GM23338 (cell line): Measurements from ENCODE around the gene PTPRN2. TPM values are rescaled to one million over a fixed set of nuclear protein-coding genes. Genes with fewer than 3 reads are reported as not detected.

Experiments used
- ATAC-seq: fragments of 200-7000 bp; cut with Tn5 transposase; 3 replicates; pipeline ENCODE4 v1.9.1; 2020
- DNase-seq: peaks from one replicate; pipeline ENCODE4 v3.0.0-alpha.2; 2015; ENCODE audit warnings: low spot score
- H2AFZ ChIP-seq: fragments of 200-600 bp; sonication (generic); 2 replicates; pipeline ENCODE4 v1.8.0; 2016; ENCODE audit warnings: antibody characterized with exemption, mild to moderate bottlenecking, moderate library complexity
- H3F3A ChIP-seq: fragments of 200-600 bp; sonication (generic); replicated peaks from 2 replicates; pipeline ENCODE4 v1.8.0; 2017; ENCODE audit warnings: antibody characterized with exemption, mixed run types, low read depth
- H3K27ac ChIP-seq: fragments of 200-600 bp; sonication (generic); 2 replicates; pipeline ENCODE4 v1.6.1; 2016; ENCODE audit warnings: low read depth
- H3K27me3 ChIP-seq: fragments of 200-600 bp; sonication (generic); 2 replicates; pipeline ENCODE4 v1.8.0; 2016; ENCODE audit warnings: mild to moderate bottlenecking, mixed run types, moderate library complexity; ENCODE audit not compliant: insufficient read depth
- H3K36me3 ChIP-seq: fragments of 200-600 bp; sonication (generic); 2 replicates; pipeline ENCODE4 v1.8.0; 2016; ENCODE audit warnings: mild to moderate bottlenecking; ENCODE audit not compliant: insufficient read depth
- H3K4me1 ChIP-seq: fragments of 200-600 bp; sonication (generic); 2 replicates; pipeline ENCODE4 v1.8.0; 2016; ENCODE audit warnings: mild to moderate bottlenecking, moderate library complexity; ENCODE audit not compliant: insufficient read depth
- H3K4me2 ChIP-seq: fragments of 200-600 bp; sonication (generic); 2 replicates; pipeline ENCODE4 v1.7.1; 2017; ENCODE audit warnings: mixed run types
- H3K4me3 ChIP-seq: fragments of 200-600 bp; sonication (generic); 2 replicates; pipeline ENCODE4 v1.6.1; 2016; ENCODE audit warnings: mixed run types
- H3K79me2 ChIP-seq: fragments of 200-600 bp; sonication (generic); replicated peaks from 2 replicates; pipeline ENCODE4 v1.8.0; 2017; ENCODE audit warnings: mild to moderate bottlenecking; ENCODE audit not compliant: insufficient read depth
- H3K9me2 ChIP-seq: fragments of 200-600 bp; sonication (generic); 2 replicates; pipeline ENCODE4 v1.8.0; 2017; ENCODE audit not compliant: insufficient read depth
- H4K20me1 ChIP-seq: fragments of 200-600 bp; sonication (generic); replicated peaks from 2 replicates; pipeline ENCODE4 v1.8.0; 2017; ENCODE audit warnings: mild to moderate bottlenecking; ENCODE audit not compliant: insufficient read depth
- H3K27ac Mint-ChIP-seq: 2 replicates; pipeline ENCODE4 v1.8.0; 2020; ENCODE audit warnings: inconsistent platforms, mild to moderate bottlenecking, moderate library complexity, mixed read lengths
- H3K27me3 Mint-ChIP-seq: 3 replicates; pipeline ENCODE4 v1.8.0; 2022; ENCODE audit warnings: low read depth, mild to moderate bottlenecking, moderate library complexity, mixed read lengths, inconsistent platforms; ENCODE audit not compliant: insufficient read depth, poor library complexity
- H3K36me3 Mint-ChIP-seq: 3 replicates; pipeline ENCODE4 v1.8.0; 2021; ENCODE audit warnings: low read depth, mild to moderate bottlenecking, inconsistent platforms, moderate library complexity, mixed read lengths
- H3K4me1 Mint-ChIP-seq: 3 replicates; pipeline ENCODE4 v1.8.0; 2020; ENCODE audit warnings: mild to moderate bottlenecking, inconsistent platforms, mixed read lengths
- H3K4me3 Mint-ChIP-seq: 3 replicates; pipeline ENCODE4 v1.8.0; 2021; ENCODE audit warnings: moderate library complexity, mild to moderate bottlenecking, inconsistent platforms, mixed read lengths
- H3K9me3 Mint-ChIP-seq: 3 replicates; pipeline ENCODE4 v1.8.0; 2020; ENCODE audit warnings: moderate library complexity, mild to moderate bottlenecking, inconsistent platforms, mixed read lengths
- CREB1 ChIP-seq: fragments of 250-450 bp; sonication (Bioruptor Pico); IDR thresholded peaks from 2 replicates; pipeline ENCODE4 v1.5.0; 2020; ENCODE audit warnings: low read depth, mild to moderate bottlenecking, moderate library complexity
- EZH2 ChIP-seq: fragments of 200-600 bp; sonication (generic); IDR thresholded peaks from one replicate; pipeline ENCODE4 v1.8.0; 2017; ENCODE audit warnings: antibody characterized with exemption, mild to moderate bottlenecking, low read depth; ENCODE audit not compliant: unreplicated experiment
- EZH2phosphoT487 ChIP-seq: fragments of 200-600 bp; sonication (generic); IDR thresholded peaks from one replicate; pipeline ENCODE4 v1.8.1; 2018; ENCODE audit warnings: antibody characterized with exemption; ENCODE audit not compliant: unreplicated experiment
- JUNB ChIP-seq: IDR thresholded peaks from one replicate; pipeline ENCODE4 v1.6.1; 2016; ENCODE audit warnings: antibody characterized with exemption; ENCODE audit not compliant: unreplicated experiment
- NANOG ChIP-seq: IDR thresholded peaks from 2 replicates; pipeline ENCODE4 v1.6.1; 2016; ENCODE audit warnings: antibody characterized with exemption, borderline replicate concordance
- POLR2AphosphoS5 ChIP-seq: IDR thresholded peaks from 2 replicates; pipeline ENCODE4 v1.6.1; 2016; ENCODE audit warnings: antibody characterized with exemption, low read depth
- STAT1 ChIP-seq: IDR thresholded peaks from one replicate; pipeline ENCODE4 v1.6.1; 2016; ENCODE audit warnings: antibody characterized with exemption; ENCODE audit not compliant: unreplicated experiment
- ZNF114 ChIP-seq: fragments of 250-450 bp; sonication (Bioruptor Pico); IDR thresholded peaks from 2 replicates; pipeline ENCODE4 v1.5.0; 2020; ENCODE audit warnings: mild to moderate bottlenecking, moderate library complexity
- ZNF331 ChIP-seq: fragments of 250-450 bp; sonication (Bioruptor Pico); IDR thresholded peaks from 2 replicates; pipeline ENCODE4 v1.5.0; 2020; ENCODE audit warnings: low read depth, mild to moderate bottlenecking, moderate library complexity
- ZNF462 ChIP-seq: fragments of 250-450 bp; sonication (Bioruptor Pico); IDR thresholded peaks from 2 replicates; pipeline ENCODE4 v1.5.0; 2020; ENCODE audit warnings: mild to moderate bottlenecking, moderate library complexity
- polyA plus RNA-seq: library from polyadenylated mRNA; unstranded; fragments of >200 nt; fragmentation: Nextera tagmentation; extraction: Ambion mirVana; gene quantifications from 2 replicates; pipeline ENCODE4 v1.2.1, GENCODE V29; 2016
- total RNA-seq: library from RNA; depleted of rRNA; stranded (reverse); fragments of >200 nt; shearing (Covaris generic); gene quantifications from 2 replicates; pipeline ENCODE4 v1.2.3, GENCODE V29; 2014
- TF ChIP-seq, protein P1 (sequence below), 2 experiments: fragments of 200-600 bp in 1 of 2; sonication (generic) in 1 of 2; conservative IDR thresholded peaks; 2 replicates each; pipeline versions ENCODE4 v1.5.1 to v1.6.1; 2016 to 2017; ENCODE audit warnings: antibody characterized with exemption in 2 of 2, low read depth in 2 of 2, mild to moderate bottlenecking in 2 of 2, moderate library complexity in 1 of 2
- TF ChIP-seq, protein P2 (sequence below): IDR thresholded peaks from 2 replicates; pipeline ENCODE4 v1.6.1; 2016; ENCODE audit warnings: antibody characterized with exemption

PTPRN2 gene
- total and polyA plus RNA-seq, 2 experiments from 2014 or later: 0.87 to 4.0 TPM

- TF ChIP-seq, protein P1, sequence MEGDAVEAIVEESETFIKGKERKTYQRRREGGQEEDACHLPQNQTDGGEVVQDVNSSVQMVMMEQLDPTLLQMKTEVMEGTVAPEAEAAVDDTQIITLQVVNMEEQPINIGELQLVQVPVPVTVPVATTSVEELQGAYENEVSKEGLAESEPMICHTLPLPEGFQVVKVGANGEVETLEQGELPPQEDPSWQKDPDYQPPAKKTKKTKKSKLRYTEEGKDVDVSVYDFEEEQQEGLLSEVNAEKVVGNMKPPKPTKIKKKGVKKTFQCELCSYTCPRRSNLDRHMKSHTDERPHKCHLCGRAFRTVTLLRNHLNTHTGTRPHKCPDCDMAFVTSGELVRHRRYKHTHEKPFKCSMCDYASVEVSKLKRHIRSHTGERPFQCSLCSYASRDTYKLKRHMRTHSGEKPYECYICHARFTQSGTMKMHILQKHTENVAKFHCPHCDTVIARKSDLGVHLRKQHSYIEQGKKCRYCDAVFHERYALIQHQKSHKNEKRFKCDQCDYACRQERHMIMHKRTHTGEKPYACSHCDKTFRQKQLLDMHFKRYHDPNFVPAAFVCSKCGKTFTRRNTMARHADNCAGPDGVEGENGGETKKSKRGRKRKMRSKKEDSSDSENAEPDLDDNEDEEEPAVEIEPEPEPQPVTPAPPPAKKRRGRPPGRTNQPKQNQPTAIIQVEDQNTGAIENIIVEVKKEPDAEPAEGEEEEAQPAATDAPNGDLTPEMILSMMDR (conservative IDR thresholded peaks at IDR 0.05; ENCODE audit: low read depth in 2 of 2): no peak
- TF ChIP-seq JUNB (no peak), NANOG (no peak), ZNF114 (CRISPR knock-in tag) (no peak)
Measured at GRCh38 chr7:158607563-158607962, 19.9 kb upstream of the PTPRN2 start (continued).

DNA sequence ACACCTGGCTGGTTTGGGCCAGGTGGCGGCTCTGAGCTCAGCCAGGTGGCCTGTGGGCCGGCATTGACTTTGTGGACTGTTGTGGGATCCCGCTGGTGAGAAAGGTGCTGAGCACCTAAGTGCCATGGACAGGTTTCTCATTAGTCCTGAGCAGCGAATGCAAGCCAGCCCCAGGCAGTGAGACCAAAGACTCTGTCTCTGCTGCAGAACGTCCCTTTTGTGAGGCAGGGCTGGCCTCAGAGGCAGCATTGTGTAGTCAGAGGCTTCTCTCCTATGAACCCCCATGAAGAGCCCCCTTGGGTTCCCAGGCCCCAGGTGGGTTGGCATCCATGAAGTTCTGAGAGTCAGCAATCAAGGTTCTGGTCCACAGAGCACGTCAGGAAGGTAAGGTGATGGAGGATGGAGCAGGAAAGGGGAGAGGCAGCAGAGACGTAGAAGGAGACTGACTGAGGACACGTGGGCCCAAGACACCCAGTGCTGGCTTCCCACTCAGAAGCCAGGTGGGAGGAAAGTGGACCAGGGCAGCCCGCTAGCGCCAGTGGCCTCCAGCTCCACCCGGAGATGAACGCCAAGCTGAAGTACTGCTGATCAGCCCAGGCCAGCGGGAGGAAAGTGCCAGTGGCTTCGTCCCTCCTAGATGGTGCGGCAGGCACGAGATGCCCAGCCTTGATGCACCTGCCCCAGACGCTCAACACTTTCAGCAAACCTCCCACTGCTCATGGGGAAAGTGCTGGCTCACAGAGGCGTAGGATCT lies 19.2 kb upstream of the PTPRN2 start:
- Mint-ChIP-seq H3K4me3 (no peak overlapping the region), H3K4me1 (no peaks in the 10 kb centered on the region), H3K27me3 (peaks cover 16% of the 10 kb centered on the region), H3K9me3 (no peaks in the 10 kb centered on the region; the same call in 2 of the 3 replicates), H3K36me3 (peaks cover 24% of the 10 kb centered on the region), H3K27ac (no peak overlapping the region)
- ATAC-seq: no peak
- Histone ChIP-seq H3K4me3 (no peak overlapping the region), H3K9me2 (no peaks in the 10 kb centered on the region), H3K4me2 (no peak overlapping the region), H3K79me2 (no peaks in the 10 kb centered on the region; the same call in 1 of the 2 replicates), H3K36me3 (no peaks in the 10 kb centered on the region), H4K20me1 (no peaks in the 10 kb centered on the region), H2AFZ (no peak overlapping the region), H3K27ac (no peak overlapping the region), H3K4me1 (no peaks in the 10 kb centered on the region), H3K27me3 (no peaks in the 10 kb centered on the region), H3F3A (no peaks in the 10 kb centered on the region)
- DNase-seq: no peak
- TF ChIP-seq, protein P2, sequence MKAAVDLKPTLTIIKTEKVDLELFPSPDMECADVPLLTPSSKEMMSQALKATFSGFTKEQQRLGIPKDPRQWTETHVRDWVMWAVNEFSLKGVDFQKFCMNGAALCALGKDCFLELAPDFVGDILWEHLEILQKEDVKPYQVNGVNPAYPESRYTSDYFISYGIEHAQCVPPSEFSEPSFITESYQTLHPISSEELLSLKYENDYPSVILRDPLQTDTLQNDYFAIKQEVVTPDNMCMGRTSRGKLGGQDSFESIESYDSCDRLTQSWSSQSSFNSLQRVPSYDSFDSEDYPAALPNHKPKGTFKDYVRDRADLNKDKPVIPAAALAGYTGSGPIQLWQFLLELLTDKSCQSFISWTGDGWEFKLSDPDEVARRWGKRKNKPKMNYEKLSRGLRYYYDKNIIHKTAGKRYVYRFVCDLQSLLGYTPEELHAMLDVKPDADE: no peak
- TF ChIP-seq JUNB (no peak), EZH2 (no peak), ZNF462 (CRISPR knock-in tag) (no peak), CREB1 (no peak), STAT1 (no peak), NANOG (no peak), POLR2AphosphoS5 (no peak), ZNF331 (CRISPR knock-in tag) (no peak), ZNF114 (CRISPR knock-in tag) (no peak), EZH2phosphoT487 (no peak)
- TF ChIP-seq, protein P1 (conservative IDR thresholded peaks at IDR 0.05; ENCODE audit: low read depth in 2 of 2): no peak
